ENCODE results near the gene SYT13.

DNA sequence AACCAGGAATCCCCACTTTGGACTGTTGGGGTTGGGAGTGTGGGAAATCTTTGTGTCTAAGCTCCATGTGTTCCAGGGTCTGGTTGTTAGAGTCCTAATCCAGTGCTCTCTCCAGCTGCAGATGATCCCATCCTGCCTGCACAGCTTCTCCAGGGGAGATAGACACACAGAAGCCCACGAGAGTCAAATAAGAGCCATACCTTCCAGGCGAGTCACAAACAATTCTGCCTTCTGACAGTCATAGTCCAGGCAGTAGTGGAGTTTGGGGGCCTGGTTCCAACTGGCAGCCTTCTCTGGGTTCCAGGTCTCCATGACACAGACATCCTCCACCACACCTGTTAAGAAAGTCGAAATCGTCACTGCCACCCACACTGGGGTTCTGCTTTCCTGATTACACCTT, 32.1 kb downstream of the SYT13 start:
- TF ChIP-seq, protein P1, sequence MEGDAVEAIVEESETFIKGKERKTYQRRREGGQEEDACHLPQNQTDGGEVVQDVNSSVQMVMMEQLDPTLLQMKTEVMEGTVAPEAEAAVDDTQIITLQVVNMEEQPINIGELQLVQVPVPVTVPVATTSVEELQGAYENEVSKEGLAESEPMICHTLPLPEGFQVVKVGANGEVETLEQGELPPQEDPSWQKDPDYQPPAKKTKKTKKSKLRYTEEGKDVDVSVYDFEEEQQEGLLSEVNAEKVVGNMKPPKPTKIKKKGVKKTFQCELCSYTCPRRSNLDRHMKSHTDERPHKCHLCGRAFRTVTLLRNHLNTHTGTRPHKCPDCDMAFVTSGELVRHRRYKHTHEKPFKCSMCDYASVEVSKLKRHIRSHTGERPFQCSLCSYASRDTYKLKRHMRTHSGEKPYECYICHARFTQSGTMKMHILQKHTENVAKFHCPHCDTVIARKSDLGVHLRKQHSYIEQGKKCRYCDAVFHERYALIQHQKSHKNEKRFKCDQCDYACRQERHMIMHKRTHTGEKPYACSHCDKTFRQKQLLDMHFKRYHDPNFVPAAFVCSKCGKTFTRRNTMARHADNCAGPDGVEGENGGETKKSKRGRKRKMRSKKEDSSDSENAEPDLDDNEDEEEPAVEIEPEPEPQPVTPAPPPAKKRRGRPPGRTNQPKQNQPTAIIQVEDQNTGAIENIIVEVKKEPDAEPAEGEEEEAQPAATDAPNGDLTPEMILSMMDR (conservative IDR thresholded peaks at IDR 0.05 in 1 of 2, IDR thresholded peaks at IDR 0.05 in 1 of 2; ENCODE audit: extremely low read depth in 1 of 2, insufficient read depth in 1 of 2, low read depth in 1 of 2, low read length in 2 of 2) = no peak
- TF ChIP-seq EZH2 (IDR thresholded peaks at IDR 0.05; ENCODE audit: borderline replicate concordance, low read length) = no peak

Data from mammary epithelial cell (primary cell).